Loucy (cell line): ENCODE results near the gene IBA57.

ENCODE experiments used
- CTCF ChIP-seq: fragments of 200-600 bp; sonication (generic); conservative IDR thresholded peaks from 2 replicates; pipeline ENCODE4 v1.5.1; 2014; ENCODE audit warnings: mild to moderate bottlenecking, antibody characterized with exemption, low read length
- EZH2phosphoT487 ChIP-seq: fragments of 200-600 bp; IDR thresholded peaks from 2 replicates; pipeline ENCODE4 v1.6.1; 2018; ENCODE audit warnings: antibody characterized with exemption, mild to moderate bottlenecking, moderate library complexity, borderline replicate concordance

GRCh38 chr1:228175316-228176023 is 9.9 kb downstream of the IBA57 start:
- TF ChIP-seq CTCF (no peak), EZH2phosphoT487 (no peak)
